GM23248 (cell line): ENCODE results near the gene OR6B1.

Source experiments
- EZH2 ChIP-seq: fragments of 200-600 bp; sonication (generic); IDR thresholded peaks from 2 replicates; pipeline ENCODE4 v1.6.1; 2018; ENCODE audit warnings: antibody characterized with exemption, mild to moderate bottlenecking; ENCODE audit not compliant: insufficient read depth, poor library complexity, severe bottlenecking
- EZH2phosphoT487 ChIP-seq: fragments of 200-600 bp; sonication (generic); IDR thresholded peaks from 2 replicates; pipeline ENCODE4 v1.6.1; 2018; ENCODE audit warnings: antibody characterized with exemption, moderate library complexity, mild to moderate bottlenecking, low read depth; ENCODE audit not compliant: insufficient read depth

DNA sequence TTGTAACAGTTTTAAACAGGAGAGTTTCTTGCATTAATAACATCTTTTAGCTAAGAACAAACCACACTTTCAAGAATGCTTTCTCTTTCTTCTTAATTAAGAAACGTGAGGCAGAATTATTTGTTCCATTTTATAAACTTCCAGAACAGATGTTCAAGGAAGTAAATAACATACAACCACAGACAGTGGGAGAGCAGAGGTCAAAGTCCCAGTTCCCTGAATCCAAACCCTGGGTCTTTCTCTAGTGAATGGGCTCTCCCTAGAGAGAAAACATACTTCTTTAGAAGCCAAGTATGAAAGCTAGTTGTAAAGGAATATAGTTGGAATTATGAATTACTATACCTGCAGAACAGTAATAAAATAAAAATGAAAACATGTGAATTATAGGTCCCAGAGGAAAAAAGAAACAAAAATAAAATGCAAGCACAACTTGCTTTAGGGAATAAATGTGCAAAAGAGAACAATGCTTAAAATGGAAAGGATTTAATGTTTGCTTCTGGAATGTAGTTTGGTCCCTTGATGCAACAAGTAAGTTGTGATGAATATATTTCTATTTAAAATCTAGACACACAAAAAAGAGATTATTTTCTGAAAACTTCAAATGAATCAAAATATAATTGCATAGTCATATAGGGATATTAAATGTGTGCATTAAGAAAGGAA, 6.0 kb downstream of the OR6B1 start:
- no peak for TF ChIP-seq EZH2phosphoT487
- no peak for TF ChIP-seq EZH2
